Parathyroid adenoma (tissue), 2 donors: ENCODE results near the gene NUP153.

Source experiments
- H2AFZ ChIP-seq: fragments of 300-600 bp; sonication (generic); one replicate; pipeline ENCODE4 v1.7.0; 2017; ENCODE audit warnings: antibody characterized with exemption, mild to moderate bottlenecking
- H3K27ac ChIP-seq: fragments of 300-600 bp; sonication (generic); one replicate; pipeline ENCODE4 v1.7.0; 2017
- H3K27me3 ChIP-seq: fragments of 300-600 bp; sonication (generic); one replicate; pipeline ENCODE4 v1.7.0; 2017; ENCODE audit warnings: low read length; ENCODE audit not compliant: control insufficient read depth, insufficient read depth
- H3K36me3 ChIP-seq: fragments of 300-600 bp; sonication (generic); one replicate; pipeline ENCODE4 v1.7.0; 2017; ENCODE audit warnings: low read length; ENCODE audit not compliant: control insufficient read depth, insufficient read depth
- H3K4me1 ChIP-seq: fragments of 300-600 bp; sonication (generic); one replicate; pipeline ENCODE4 v1.7.0; 2017; ENCODE audit warnings: control low read depth
- H3K4me2 ChIP-seq: fragments of 300-600 bp; sonication (generic); one replicate; pipeline ENCODE4 v1.7.0; 2017; ENCODE audit warnings: low read length
- H3K4me3 ChIP-seq: fragments of 300-600 bp; sonication (generic); one replicate; pipeline ENCODE4 v1.7.0; 2017; ENCODE audit warnings: low read depth, low read length
- H3K79me2 ChIP-seq: fragments of 300-600 bp; sonication (generic); one replicate; pipeline ENCODE4 v1.7.0; 2017; ENCODE audit warnings: control low read depth
- H3K9ac ChIP-seq: fragments of 300-600 bp; sonication (generic); one replicate; pipeline ENCODE4 v1.7.0; 2017; ENCODE audit warnings: mild to moderate bottlenecking
- H3K9me3 ChIP-seq: fragments of 300-600 bp; sonication (generic); one replicate; pipeline ENCODE4 v1.7.0; 2017; ENCODE audit warnings: low read length; ENCODE audit not compliant: control insufficient read depth
- TF ChIP-seq, protein P1 (sequence below): fragments of 300-600 bp; sonication (generic); IDR thresholded peaks from one replicate; pipeline ENCODE4 v1.7.0; 2017; ENCODE audit warnings: antibody characterized with exemption, mild to moderate bottlenecking
- donor health status: primary hyperparathyroidism.

Gene NUP153

DNA sequence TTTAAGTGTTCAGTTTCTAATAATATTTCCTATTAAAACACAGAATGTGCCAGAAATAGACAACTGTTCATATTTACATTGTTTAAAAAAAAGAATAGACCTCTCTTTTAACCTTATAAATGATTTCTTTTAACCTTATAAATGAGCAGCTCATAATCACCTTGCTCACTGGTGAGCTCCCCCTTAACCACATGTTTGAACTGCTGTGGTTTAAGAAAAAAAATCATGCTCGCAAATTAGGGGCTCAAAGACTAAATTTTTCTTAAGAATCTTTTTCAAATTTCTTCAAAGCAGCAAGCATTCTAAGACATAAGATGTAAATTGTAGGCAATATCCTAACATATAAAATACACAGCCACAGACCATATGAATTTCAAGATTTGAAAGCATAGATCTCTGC lies 73.8 kb downstream of the NUP153 start:
- Histone ChIP-seq H3K4me2 (no peak overlapping the region), H3K79me2 (peaks cover 7% of the 10 kb centered on the region), H3K9ac (no peak overlapping the region), H3K4me3 (no peak overlapping the region), H2AFZ (no peak overlapping the region), H3K27me3 (no peaks in the 10 kb centered on the region), H3K4me1 (peaks cover 4% of the 10 kb centered on the region), H3K36me3 (no peaks in the 10 kb centered on the region), H3K27ac (no peak overlapping the region), H3K9me3 (no peaks in the 10 kb centered on the region)
- TF ChIP-seq, protein P1, sequence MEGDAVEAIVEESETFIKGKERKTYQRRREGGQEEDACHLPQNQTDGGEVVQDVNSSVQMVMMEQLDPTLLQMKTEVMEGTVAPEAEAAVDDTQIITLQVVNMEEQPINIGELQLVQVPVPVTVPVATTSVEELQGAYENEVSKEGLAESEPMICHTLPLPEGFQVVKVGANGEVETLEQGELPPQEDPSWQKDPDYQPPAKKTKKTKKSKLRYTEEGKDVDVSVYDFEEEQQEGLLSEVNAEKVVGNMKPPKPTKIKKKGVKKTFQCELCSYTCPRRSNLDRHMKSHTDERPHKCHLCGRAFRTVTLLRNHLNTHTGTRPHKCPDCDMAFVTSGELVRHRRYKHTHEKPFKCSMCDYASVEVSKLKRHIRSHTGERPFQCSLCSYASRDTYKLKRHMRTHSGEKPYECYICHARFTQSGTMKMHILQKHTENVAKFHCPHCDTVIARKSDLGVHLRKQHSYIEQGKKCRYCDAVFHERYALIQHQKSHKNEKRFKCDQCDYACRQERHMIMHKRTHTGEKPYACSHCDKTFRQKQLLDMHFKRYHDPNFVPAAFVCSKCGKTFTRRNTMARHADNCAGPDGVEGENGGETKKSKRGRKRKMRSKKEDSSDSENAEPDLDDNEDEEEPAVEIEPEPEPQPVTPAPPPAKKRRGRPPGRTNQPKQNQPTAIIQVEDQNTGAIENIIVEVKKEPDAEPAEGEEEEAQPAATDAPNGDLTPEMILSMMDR = no peak

DNA sequence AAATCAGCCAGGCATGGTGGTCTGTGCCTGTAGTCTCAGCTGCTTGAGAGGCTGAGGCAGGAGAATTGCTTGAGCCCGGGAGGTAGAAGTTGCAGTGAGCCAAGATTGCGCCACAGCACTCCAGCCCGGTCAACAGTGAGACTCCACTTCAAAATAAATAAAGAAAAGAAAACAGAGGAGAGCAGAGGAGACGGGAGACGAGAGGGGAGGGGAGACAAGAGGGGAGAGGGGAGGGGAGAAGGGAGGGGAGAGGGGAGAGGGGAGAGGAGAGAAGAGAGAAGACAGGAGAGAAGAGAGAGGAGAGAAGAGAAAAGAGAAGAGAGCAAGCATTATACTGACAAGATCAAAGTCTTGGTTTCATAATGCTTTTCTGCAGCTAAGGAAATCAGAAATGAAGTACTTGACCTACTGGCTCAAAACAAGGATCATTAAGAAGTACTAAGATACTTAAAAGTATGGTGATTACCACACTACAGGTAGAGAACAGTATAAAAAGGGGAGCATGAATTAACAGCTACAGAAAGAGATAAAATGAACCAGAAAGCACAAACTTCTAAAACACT lies 76.1 kb downstream of the NUP153 start:
- Histone ChIP-seq H2AFZ (no peak overlapping the region), H3K79me2 (peaks cover 7% of the 10 kb centered on the region), H3K27me3 (no peaks in the 10 kb centered on the region), H3K9ac (no peak overlapping the region), H3K9me3 (no peaks in the 10 kb centered on the region), H3K4me1 (peaks cover 4% of the 10 kb centered on the region), H3K36me3 (no peaks in the 10 kb centered on the region), H3K4me3 (no peak overlapping the region), H3K27ac (no peak overlapping the region), H3K4me2 (no peak overlapping the region)
- TF ChIP-seq, protein P1 = no peak

DNA sequence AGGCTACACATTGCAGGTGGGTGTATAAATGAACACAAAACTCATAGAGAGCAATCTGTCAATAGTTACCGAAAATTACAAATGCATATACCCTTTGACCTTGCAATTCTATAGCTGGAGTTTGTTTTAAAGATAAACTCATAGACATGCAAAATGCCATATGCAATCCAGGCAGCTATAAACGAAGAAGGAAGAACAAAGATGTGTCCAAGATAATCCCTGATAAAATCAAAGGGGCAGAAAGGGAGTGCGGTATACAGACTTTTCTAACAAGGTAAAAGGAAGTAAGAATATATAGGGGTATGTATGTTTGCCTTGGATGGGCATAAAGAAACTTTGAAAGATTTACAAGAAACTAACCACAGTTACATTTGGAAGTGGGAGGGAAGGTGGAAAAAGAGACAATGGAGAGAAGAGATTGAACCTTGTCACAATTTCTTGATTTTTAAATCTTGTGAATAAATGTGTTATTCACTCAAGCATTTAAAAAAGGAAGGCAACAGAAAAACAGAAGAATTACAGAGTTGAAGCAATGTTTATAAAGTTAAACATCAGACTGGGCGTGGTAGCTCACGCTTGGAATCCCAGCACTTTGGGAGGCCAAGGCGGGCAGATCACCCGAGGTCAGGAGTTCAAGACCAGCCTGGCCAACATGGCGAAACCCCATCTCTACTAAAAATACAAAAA lies 76.8 kb downstream of the NUP153 start:
- no peaks in the 10 kb centered on the region for H3K36me3 ChIP-seq
- TF ChIP-seq, protein P1 = no peak
- no peaks in the 10 kb centered on the region for H3K9me3 ChIP-seq

DNA sequence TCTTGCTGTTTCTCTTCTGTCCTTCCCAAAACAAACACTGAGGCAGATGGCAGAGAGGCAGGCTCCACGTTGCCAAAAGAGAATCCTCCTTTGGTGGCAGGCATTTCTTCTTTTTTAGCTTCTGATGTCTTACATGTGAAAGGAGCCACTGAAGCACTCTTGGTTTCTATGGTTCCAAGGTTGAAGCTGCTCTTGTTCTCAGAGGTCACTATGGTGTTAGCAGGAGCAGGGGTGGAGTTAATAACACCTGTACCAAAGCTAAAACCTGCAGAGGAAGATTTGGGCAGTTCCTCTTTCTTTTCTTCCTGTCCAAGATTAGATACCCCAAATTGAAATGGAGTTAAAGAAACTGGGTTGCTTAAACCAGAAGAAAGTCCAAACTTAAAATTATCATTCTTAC lies 77.9 kb downstream of the NUP153 start:
- Histone ChIP-seq H3K4me2 (no peak overlapping the region), H3K27ac (no peak overlapping the region), H3K36me3 (no peaks in the 10 kb centered on the region)

More for the DNA sequence above, 76.8 kb downstream of the NUP153 start:
- peaks cover 4% of the 10 kb centered on the region for H3K79me2 ChIP-seq
- no peak overlapping the region for H3K4me2 ChIP-seq
- H3K9ac ChIP-seq = no peak overlapping the region
- H3K27ac ChIP-seq = no peak overlapping the region
- peaks cover 4% of the 10 kb centered on the region for H3K4me1 ChIP-seq
- H3K4me3 ChIP-seq = no peak overlapping the region
- no peak overlapping the region for H2AFZ ChIP-seq
- H3K27me3 ChIP-seq = no peaks in the 10 kb centered on the region

More for the DNA sequence above, 77.9 kb downstream of the NUP153 start:
- peaks cover 4% of the 10 kb centered on the region for H3K4me1 ChIP-seq
- no peaks in the 10 kb centered on the region for H3K79me2 ChIP-seq
- TF ChIP-seq, protein P1 = no peak
- H3K4me3 ChIP-seq = no peak overlapping the region
- no peak overlapping the region for H2AFZ ChIP-seq
- H3K9me3 ChIP-seq = no peaks in the 10 kb centered on the region
- H3K27me3 ChIP-seq = no peaks in the 10 kb centered on the region
- H3K9ac ChIP-seq = no peak overlapping the region
